PFSK-1 (cell line): ENCODE results near the gene TSGA10IP.

ENCODE experiments used
- FOXP2 ChIP-seq: optimal IDR thresholded peaks from 2 replicates; pipeline ENCODE3; 2011; ENCODE audit warnings: borderline replicate concordance, control low read depth, inconsistent platforms; ENCODE audit not compliant: insufficient read depth; ENCODE audit errors: extremely low read length, extremely low read depth
- POLR2AphosphoS5 ChIP-seq: IDR thresholded peaks from 2 replicates; pipeline ENCODE4 v1.6.1; 2012; ENCODE audit warnings: low read depth, mild to moderate bottlenecking, control low read depth, low read length, moderate library complexity
- REST ChIP-seq, 2 experiments: IDR thresholded peaks; 2 replicates each; pipeline versions ENCODE4 v1.6.1 to v1.8.0; 2011 to 2012; ENCODE audit warnings: low read depth in 2 of 2, low read length in 2 of 2, control low read depth in 1 of 2, inconsistent platforms in 1 of 2, mild to moderate bottlenecking in 1 of 2, moderate library complexity in 1 of 2; ENCODE audit not compliant: insufficient read depth in 1 of 2
- SIN3A ChIP-seq: IDR thresholded peaks from 2 replicates; pipeline ENCODE4 v1.6.1; 2012; ENCODE audit warnings: mild to moderate bottlenecking, low read length, moderate library complexity, borderline replicate concordance; ENCODE audit not compliant: insufficient read depth
- TAF1 ChIP-seq: IDR thresholded peaks from 2 replicates; pipeline ENCODE4 v1.6.1; 2012; ENCODE audit warnings: low read length, control low read depth, borderline replicate concordance; ENCODE audit not compliant: insufficient read depth

The TSGA10IP gene

GRCh38 chr11:65961267-65962140 is 16.2 kb downstream of the TSGA10IP start, which contains the start of gene SART1:
SART1 (plus strand) TSS chr11:65961734; CDS start chr11:65961781, 47 bp downstream.
- TF ChIP-seq SIN3A (0 out of 2 replicates have a peak, but pooled peaks have one; percentile 65), POLR2AphosphoS5 (peak; percentile 99), TAF1 (peak; percentile 92; the same call in 1 of the 2 replicates), FOXP2 (peak; percentile 75), REST (IDR thresholded peaks at IDR 0.05; ENCODE audit: insufficient read depth in 1 of 2, low read depth in 2 of 2, low read length in 2 of 2) (0 out of 4 replicates have a peak, but pooled peaks of 1 of the 2 experiments have one; percentile 20)

- no peak for TF ChIP-seq TAF1
- no peak for TF ChIP-seq REST (IDR thresholded peaks at IDR 0.05; ENCODE audit: insufficient read depth in 1 of 2, low read depth in 2 of 2, low read length in 2 of 2)
- no peak for TF ChIP-seq FOXP2
- TF ChIP-seq POLR2AphosphoS5 = no peak
- TF ChIP-seq SIN3A = no peak
Measured at GRCh38 chr11:65962141-65962564, 16.9 kb downstream of the TSGA10IP start.

- no peak for TF ChIP-seq REST (IDR thresholded peaks at IDR 0.05; ENCODE audit: insufficient read depth in 1 of 2, low read depth in 2 of 2, low read length in 2 of 2)
- TF ChIP-seq SIN3A = no peak
- TF ChIP-seq TAF1 = no peak
- TF ChIP-seq POLR2AphosphoS5 = no peak
- no peak for TF ChIP-seq FOXP2
Measured at GRCh38 chr11:65964906-65965305, 19.6 kb downstream of the TSGA10IP start.

GRCh38 chr11:65965986-65966762 is 20.9 kb downstream of the TSGA10IP start:
- no peak for TF ChIP-seq POLR2AphosphoS5

- TF ChIP-seq FOXP2 = no peak
- TF ChIP-seq TAF1 = no peak
- no peak for TF ChIP-seq SIN3A
- no peak for TF ChIP-seq POLR2AphosphoS5
- no peak for TF ChIP-seq REST (IDR thresholded peaks at IDR 0.05; ENCODE audit: insufficient read depth in 1 of 2, low read depth in 2 of 2, low read length in 2 of 2)
Measured at GRCh38 chr11:65967329-65967934, 22.2 kb downstream of the TSGA10IP start.
